Fibroblast of lung (primary cell): ENCODE measurements around the gene HSD3B7. TPM values are rescaled to one million over a fixed set of nuclear protein-coding genes. Genes with fewer than 3 reads are reported as not detected.

Experiments used
- DNase-seq, 2 donors: peaks; one replicate each; pipeline versions ENCODE4 v3.0.0 to v3.0.0-alpha.2; 2010; ENCODE audit warnings: low read depth in 2 of 2
- H2AFZ ChIP-seq: 2 replicates; pipeline ENCODE4 v1.5.1; 2012; ENCODE audit warnings: low read length, control low read depth, inconsistent platforms
- H3K27ac ChIP-seq: 2 replicates; pipeline ENCODE4 v1.5.1; 2011; ENCODE audit warnings: low read length, control low read depth; ENCODE audit not compliant: insufficient read depth
- H3K27me3 ChIP-seq: 2 replicates; pipeline ENCODE4 v1.5.1; 2011; ENCODE audit warnings: mild to moderate bottlenecking, low read length; ENCODE audit not compliant: control insufficient read depth, insufficient read depth
- H3K36me3 ChIP-seq: 2 replicates; pipeline ENCODE4 v1.5.1; 2011; ENCODE audit warnings: low read length; ENCODE audit not compliant: control insufficient read depth, insufficient read depth
- H3K4me1 ChIP-seq: 2 replicates; pipeline ENCODE4 v1.5.1; 2011; ENCODE audit warnings: low read length; ENCODE audit not compliant: control insufficient read depth, insufficient read depth; ENCODE audit errors: extremely low read depth
- H3K4me2 ChIP-seq: 2 replicates; pipeline ENCODE4 v1.5.1; 2011; ENCODE audit warnings: low read length, control low read depth; ENCODE audit not compliant: insufficient read depth; ENCODE audit errors: extremely low read depth
- H3K4me3 ChIP-seq, 4 experiments: fragments of 200-600 bp in 1 of 4; sonication (generic) in 1 of 4; replicated peaks in 1 of 4; 2 replicates each; pipeline ENCODE4 v1.5.1; 2011 to 2016; ENCODE audit warnings: low read length in 4 of 4, low read depth in 3 of 4, mild to moderate bottlenecking in 3 of 4, control low read depth in 2 of 4, inconsistent platforms in 1 of 4, mixed read lengths in 1 of 4; ENCODE audit not compliant: insufficient read depth in 1 of 4; ENCODE audit errors: control extremely low read depth in 1 of 4
- H3K79me2 ChIP-seq: 2 replicates; pipeline ENCODE4 v1.5.1; 2012; ENCODE audit warnings: mild to moderate bottlenecking, low read length, inconsistent platforms; ENCODE audit not compliant: control insufficient read depth, insufficient read depth
- H3K9ac ChIP-seq: 2 replicates; pipeline ENCODE4 v1.5.1; 2011; ENCODE audit warnings: mild to moderate bottlenecking, low read length, control low read depth; ENCODE audit not compliant: insufficient read depth
- H3K9me3 ChIP-seq: 2 replicates; pipeline ENCODE4 v1.5.1; 2012; ENCODE audit warnings: low read depth, low read length; ENCODE audit not compliant: control insufficient read depth, insufficient read depth
- H4K20me1 ChIP-seq: 2 replicates; pipeline ENCODE4 v1.5.1; 2011; ENCODE audit warnings: low read length; ENCODE audit not compliant: control insufficient read depth, insufficient read depth; ENCODE audit errors: extremely low read depth
- CTCF ChIP-seq, 2 donors: IDR thresholded peaks in 1 of 2; conservative IDR thresholded peaks in 1 of 2; 1 replicate in 1 of 2; 2 replicates in 1 of 2; pipeline ENCODE4 v1.5.1; 2011 to 2012; ENCODE audit warnings: low read length in 2 of 2, control low read depth in 1 of 2, inconsistent platforms in 1 of 2, low read depth in 1 of 2, mild to moderate bottlenecking in 1 of 2
- EZH2 ChIP-seq: IDR thresholded peaks from 2 replicates; pipeline ENCODE4 v1.5.1; 2012; ENCODE audit warnings: low read length, control low read depth, mild to moderate bottlenecking; ENCODE audit errors: missing control alignments
- polyA plus RNA-seq, 2 donors: library from polyadenylated mRNA; depleted of rRNA in 1 of 2; stranded (reverse) in 1 of 2; unstranded in 1 of 2; fragments of >200 nt; gene quantifications; 2 replicates each; pipeline ENCODE4 v1.2.1, GENCODE V29; 2011 to 2012; ENCODE audit warnings: missing spikeins in 1 of 2
- total RNA-seq: library from RNA; depleted of rRNA; stranded (reverse); fragments of >200 nt; gene quantifications from 2 replicates; pipeline ENCODE4 v1.2.1, GENCODE V29; 2014

The HSD3B7 gene
- total and polyA plus RNA-seq, 2 donors (not counting 1 experiment from before 2014, with no cell fraction given), result 13.2 to 47.9 TPM

DNA sequence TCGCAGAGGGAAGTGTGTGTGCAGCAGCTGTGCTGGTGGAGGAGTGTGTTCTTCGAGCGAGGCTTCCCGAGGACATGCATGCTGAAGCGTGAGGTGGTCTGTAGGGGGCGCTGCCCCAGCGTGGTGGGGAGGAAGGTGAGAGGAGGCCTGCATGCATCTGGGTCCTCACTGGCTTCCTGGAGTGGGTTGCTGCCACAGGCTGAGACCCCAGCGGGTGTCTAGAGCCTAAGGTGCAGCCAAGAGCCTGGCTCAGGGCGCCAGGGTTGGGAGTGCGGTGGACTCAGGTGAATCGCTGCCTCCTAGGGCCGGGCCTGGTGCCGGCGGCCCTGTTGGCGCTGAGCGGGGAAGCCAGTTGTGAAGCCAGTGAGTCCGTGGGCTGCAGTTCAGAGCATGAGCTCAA, 7.5 kb upstream of the HSD3B7 start:
- Histone ChIP-seq H3K27me3 (no peaks in the 10 kb centered on the region), H2AFZ (no peak overlapping the region), H3K4me1 (no peaks in the 10 kb centered on the region), H3K9me3 (no peaks in the 10 kb centered on the region), H3K4me3 (no peak overlapping the region), H3K9ac (no peak overlapping the region), H3K4me2 (no peak overlapping the region), H3K36me3 (peaks cover 26% of the 10 kb centered on the region), H3K79me2 (no peaks in the 10 kb centered on the region), H3K27ac (no peak overlapping the region), H4K20me1 (no peaks in the 10 kb centered on the region)
- no peak for TF ChIP-seq EZH2
- TF ChIP-seq CTCF (conservative IDR thresholded peaks at IDR 0.05 in 1 of 2, IDR thresholded peaks at IDR 0.05 in 1 of 2; ENCODE audit: low read depth in 1 of 2, low read length in 2 of 2), result peak; percentile 21 to 27
- DNase-seq, result no peak

- Histone ChIP-seq H3K9me3 (no peaks in the 10 kb centered on the region), H3K4me2 (no peak overlapping the region), H3K36me3 (peaks cover 22% of the 10 kb centered on the region), H3K4me1 (no peaks in the 10 kb centered on the region), H3K79me2 (no peaks in the 10 kb centered on the region), H2AFZ (no peak overlapping the region), H3K4me3 (no peak overlapping the region), H3K27ac (no peak overlapping the region), H3K9ac (no peak overlapping the region), H3K27me3 (no peaks in the 10 kb centered on the region), H4K20me1 (no peaks in the 10 kb centered on the region)
- no peak for DNase-seq
- TF ChIP-seq EZH2 (no peak), CTCF (conservative IDR thresholded peaks at IDR 0.05 in 1 of 2, IDR thresholded peaks at IDR 0.05 in 1 of 2; ENCODE audit: low read depth in 1 of 2, low read length in 2 of 2) (no peak)
Measured at GRCh38 chr16:30979170-30980022, 5.6 kb upstream of the HSD3B7 start.

DNA sequence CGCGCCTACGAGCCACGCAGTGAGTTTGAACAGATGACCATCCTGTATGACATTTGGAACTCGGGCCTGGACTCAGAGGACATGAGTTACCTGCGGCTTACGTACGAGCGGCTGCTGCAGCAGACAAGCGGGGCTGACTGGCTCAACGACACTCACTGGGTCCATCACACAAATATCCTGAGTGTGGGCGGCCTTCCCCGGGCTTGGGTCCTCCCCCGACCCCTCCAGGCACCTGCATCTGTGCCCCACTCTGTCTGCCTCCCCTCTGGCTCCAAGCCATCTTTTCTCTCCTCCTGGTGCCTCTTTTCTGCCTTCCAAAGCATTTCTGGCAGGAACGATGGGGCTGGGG, 5.0 kb upstream of the HSD3B7 start:
- Histone ChIP-seq H3K27ac (no peak overlapping the region), H3K79me2 (no peaks in the 10 kb centered on the region), H3K4me2 (no peak overlapping the region), H3K4me1 (no peaks in the 10 kb centered on the region), H3K36me3 (peaks cover 24% of the 10 kb centered on the region), H2AFZ (no peak overlapping the region), H3K27me3 (no peaks in the 10 kb centered on the region), H3K4me3 (no peak overlapping the region), H3K9ac (peak overlapping the region; percentile 2), H3K9me3 (no peaks in the 10 kb centered on the region), H4K20me1 (no peaks in the 10 kb centered on the region)
- no peak for DNase-seq
- TF ChIP-seq EZH2 (no peak), CTCF (conservative IDR thresholded peaks at IDR 0.05 in 1 of 2, IDR thresholded peaks at IDR 0.05 in 1 of 2; ENCODE audit: low read depth in 1 of 2, low read length in 2 of 2) (no peak)
